ENCODE results near the gene CNTNAP2. TPM values are rescaled to one million over a fixed set of nuclear protein-coding genes. Genes with fewer than 3 reads are reported as not detected.

CNTNAP2 gene
- total RNA-seq, 2 donors from 2014 or later: 4.4 to 8.5 TPM

DNA sequence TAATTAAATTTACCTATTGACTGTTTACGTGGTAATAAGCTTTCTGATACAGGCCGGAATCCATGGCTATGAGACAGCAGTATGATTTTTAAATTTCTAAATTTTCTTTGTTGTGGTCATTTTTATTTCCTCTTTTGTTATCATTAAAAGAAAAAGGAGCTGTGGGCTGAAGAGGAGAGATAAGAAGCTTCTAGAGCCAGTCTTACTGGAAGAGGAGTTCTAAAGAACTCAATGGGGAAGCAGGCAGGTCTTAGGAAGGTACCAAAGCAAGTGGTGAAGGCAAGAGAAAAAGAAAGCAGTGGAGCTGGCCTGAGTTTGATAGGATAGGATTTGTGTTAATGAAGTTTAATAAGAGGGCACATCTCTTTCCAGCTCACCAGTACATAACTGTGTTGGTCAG lies 1187.8 kb downstream of the CNTNAP2 start:
- no peak for DNase-seq
- Histone ChIP-seq H3K4me1 (no peaks in the 10 kb centered on the region), H3K27ac (no peak overlapping the region), H3K27me3 (no peaks in the 10 kb centered on the region), H3K36me3 (no peaks in the 10 kb centered on the region), H3K9ac (ENCODE audit: low read depth in 2 of 2, low read length in 2 of 2) (no peak overlapping the region), H3K9me3 (no peaks in the 10 kb centered on the region), H3K4me3 (no peak overlapping the region)
- intact Hi-C loops (cut with DNase I): no loop called here
- TF ChIP-seq, protein P1, sequence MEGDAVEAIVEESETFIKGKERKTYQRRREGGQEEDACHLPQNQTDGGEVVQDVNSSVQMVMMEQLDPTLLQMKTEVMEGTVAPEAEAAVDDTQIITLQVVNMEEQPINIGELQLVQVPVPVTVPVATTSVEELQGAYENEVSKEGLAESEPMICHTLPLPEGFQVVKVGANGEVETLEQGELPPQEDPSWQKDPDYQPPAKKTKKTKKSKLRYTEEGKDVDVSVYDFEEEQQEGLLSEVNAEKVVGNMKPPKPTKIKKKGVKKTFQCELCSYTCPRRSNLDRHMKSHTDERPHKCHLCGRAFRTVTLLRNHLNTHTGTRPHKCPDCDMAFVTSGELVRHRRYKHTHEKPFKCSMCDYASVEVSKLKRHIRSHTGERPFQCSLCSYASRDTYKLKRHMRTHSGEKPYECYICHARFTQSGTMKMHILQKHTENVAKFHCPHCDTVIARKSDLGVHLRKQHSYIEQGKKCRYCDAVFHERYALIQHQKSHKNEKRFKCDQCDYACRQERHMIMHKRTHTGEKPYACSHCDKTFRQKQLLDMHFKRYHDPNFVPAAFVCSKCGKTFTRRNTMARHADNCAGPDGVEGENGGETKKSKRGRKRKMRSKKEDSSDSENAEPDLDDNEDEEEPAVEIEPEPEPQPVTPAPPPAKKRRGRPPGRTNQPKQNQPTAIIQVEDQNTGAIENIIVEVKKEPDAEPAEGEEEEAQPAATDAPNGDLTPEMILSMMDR (IDR thresholded peaks at IDR 0.05): no peak

DNA sequence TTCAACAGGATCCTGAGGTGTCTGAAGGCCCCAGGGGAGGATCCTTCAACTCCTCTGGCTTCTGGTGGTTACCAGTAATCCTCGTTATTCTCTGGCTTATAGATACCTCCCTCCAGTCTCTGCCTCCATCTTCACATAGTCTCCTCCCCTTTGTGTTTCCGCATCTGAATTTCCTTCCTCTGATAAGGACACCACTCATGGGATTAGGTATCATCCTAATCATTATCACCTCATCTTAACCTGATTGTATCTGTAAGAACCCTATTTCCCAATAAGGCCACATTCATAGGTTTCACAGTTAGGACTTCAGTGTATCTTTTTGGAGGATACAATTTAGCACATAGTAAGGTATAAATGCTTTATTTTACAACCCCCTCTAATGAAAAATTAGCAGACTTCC lies 1189.2 kb downstream of the CNTNAP2 start:
- H3K27ac ChIP-seq: no peak overlapping the region
- no peak overlapping the region for H3K4me3 ChIP-seq
- H3K36me3 ChIP-seq: no peaks in the 10 kb centered on the region
- TF ChIP-seq, protein P1 (IDR thresholded peaks at IDR 0.05): no peak
- H3K4me1 ChIP-seq: no peaks in the 10 kb centered on the region
- H3K9me3 ChIP-seq: no peaks in the 10 kb centered on the region
- intact Hi-C loops (cut with DNase I): no loop called here
- H3K9ac ChIP-seq (ENCODE audit: low read depth in 2 of 2, low read length in 2 of 2): no peak overlapping the region
- no peak for DNase-seq
- no peaks in the 10 kb centered on the region for H3K27me3 ChIP-seq

DNA sequence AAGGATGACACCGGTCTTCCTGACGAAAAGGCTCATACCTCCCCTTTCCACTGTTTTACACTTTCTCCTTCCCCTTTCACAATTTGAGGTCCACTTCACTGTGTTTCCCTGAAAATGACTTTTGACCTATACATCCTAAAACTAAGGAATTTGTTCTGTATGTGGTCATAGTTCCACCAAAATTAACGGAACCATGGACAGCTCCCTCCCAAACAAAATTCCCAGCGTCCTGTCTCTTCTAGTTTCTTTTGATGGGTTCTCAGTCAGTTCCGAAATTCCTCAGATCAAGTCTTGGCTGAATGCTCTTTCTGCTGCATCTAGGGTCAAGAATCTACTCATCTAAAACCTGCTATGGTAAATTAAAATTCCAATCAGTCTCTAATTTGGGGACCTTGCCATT lies 1191.9 kb downstream of the CNTNAP2 start:
- Histone ChIP-seq H3K9me3 (no peaks in the 10 kb centered on the region), H3K36me3 (no peaks in the 10 kb centered on the region), H3K9ac (ENCODE audit: low read depth in 2 of 2, low read length in 2 of 2) (no peak overlapping the region), H3K27ac (no peak overlapping the region), H3K4me1 (no peaks in the 10 kb centered on the region), H3K4me3 (no peak overlapping the region), H3K27me3 (no peaks in the 10 kb centered on the region)
- DNase-seq: no peak
- TF ChIP-seq, protein P1 (IDR thresholded peaks at IDR 0.05): no peak
- intact Hi-C loops (cut with DNase I): no loop called here

DNA sequence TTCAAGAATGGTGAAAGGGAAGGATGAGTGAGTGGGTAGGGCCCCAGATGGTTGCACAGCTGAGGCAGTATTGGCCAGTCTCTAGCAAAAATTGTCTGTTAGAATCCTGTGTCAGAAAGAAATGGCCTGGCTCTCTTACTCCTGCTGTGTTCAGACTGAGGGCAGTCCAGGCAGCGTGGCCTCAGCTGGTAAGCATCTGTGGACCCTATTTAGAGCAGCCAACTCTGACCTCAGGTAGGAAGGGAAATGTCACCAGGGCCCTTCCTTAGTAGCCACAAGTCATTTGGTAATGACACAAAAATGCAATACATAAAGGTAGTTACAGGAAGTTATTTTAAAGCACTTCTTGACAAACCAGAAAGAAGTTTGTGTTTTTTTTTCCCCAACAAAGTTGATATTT lies 1194.7 kb downstream of the CNTNAP2 start:
- intact Hi-C loops (cut with DNase I): no loop called here
- Histone ChIP-seq H3K4me1 (no peaks in the 10 kb centered on the region), H3K36me3 (no peaks in the 10 kb centered on the region), H3K9ac (ENCODE audit: low read depth in 2 of 2, low read length in 2 of 2) (no peak overlapping the region), H3K4me3 (no peak overlapping the region), H3K27me3 (no peaks in the 10 kb centered on the region), H3K9me3 (no peaks in the 10 kb centered on the region), H3K27ac (no peak overlapping the region)
- DNase-seq: no peak
- TF ChIP-seq, protein P1 (IDR thresholded peaks at IDR 0.05): no peak

DNA sequence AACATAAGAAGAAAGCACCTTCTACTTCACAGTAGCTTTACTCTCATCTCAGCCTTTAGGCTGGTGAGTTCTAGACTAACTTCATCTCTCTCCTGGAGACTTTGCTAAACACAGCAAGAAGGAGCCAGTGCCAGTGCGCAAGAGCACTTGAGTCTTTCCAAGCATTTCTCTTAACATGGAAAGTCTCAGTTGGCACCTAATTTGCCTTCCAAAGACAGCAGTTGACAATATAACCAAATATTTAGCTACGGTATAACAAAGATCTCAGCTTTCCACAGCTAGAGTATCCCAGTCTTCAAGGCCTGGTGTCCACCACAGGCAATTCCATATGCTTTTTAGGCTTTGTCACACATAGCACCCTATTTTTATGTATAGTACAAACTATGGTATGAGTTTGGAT lies 1204.9 kb downstream of the CNTNAP2 start:
- no peaks in the 10 kb centered on the region for H3K4me1 ChIP-seq
- H3K27me3 ChIP-seq: no peaks in the 10 kb centered on the region
- intact Hi-C loops (cut with DNase I): no loop called here
- H3K9ac ChIP-seq (ENCODE audit: low read depth in 2 of 2, low read length in 2 of 2): no peak overlapping the region
- H3K9me3 ChIP-seq: no peaks in the 10 kb centered on the region
- no peak overlapping the region for H3K27ac ChIP-seq
- DNase-seq: no peak
- H3K4me3 ChIP-seq: no peak overlapping the region
- H3K36me3 ChIP-seq: no peaks in the 10 kb centered on the region
- TF ChIP-seq, protein P1 (IDR thresholded peaks at IDR 0.05): no peak

DNA sequence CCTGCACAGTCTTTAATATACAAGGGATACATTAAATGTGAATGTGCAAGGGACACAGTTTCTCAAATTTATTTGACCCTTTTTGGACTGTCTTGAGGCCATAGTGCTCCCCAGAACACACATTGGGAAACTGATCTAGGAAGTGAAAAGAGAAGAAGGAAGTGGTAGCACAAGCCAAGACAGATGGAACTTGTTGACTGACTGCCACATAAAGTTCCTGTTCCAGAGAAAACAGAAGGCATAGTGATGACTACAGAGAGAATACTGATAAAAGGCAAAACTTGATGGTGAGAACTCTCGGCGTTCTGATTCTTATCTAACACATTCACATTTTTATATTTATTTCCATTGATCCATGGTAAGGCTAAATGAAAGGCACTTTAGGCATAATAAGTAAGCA lies 1216.4 kb downstream of the CNTNAP2 start:
- no peaks in the 10 kb centered on the region for H3K27me3 ChIP-seq
- H3K27ac ChIP-seq: no peak overlapping the region
- H3K9me3 ChIP-seq: no peaks in the 10 kb centered on the region
- no peaks in the 10 kb centered on the region for H3K4me1 ChIP-seq
- no peak overlapping the region for H3K4me3 ChIP-seq
- H3K9ac ChIP-seq (ENCODE audit: low read depth in 2 of 2, low read length in 2 of 2): no peak overlapping the region
- TF ChIP-seq, protein P1 (IDR thresholded peaks at IDR 0.05): no peak
- intact Hi-C loops (cut with DNase I): no loop called here
- no peak for DNase-seq
- no peaks in the 10 kb centered on the region for H3K36me3 ChIP-seq
